ENCODE results near the gene DHRS2. TPM values are rescaled to one million over a fixed set of nuclear protein-coding genes. Genes with fewer than 3 reads are reported as not detected.

The DHRS2 gene
- total and polyA plus RNA-seq, 2 of the 13 experiments (the other 11 are each of a cell fraction or from before 2014, with no cell fraction given) = 1,621 to 3,021 TPM

GRCh38 chr14:23646648-23647549 lies 10.7 kb downstream of the DHRS2 start (continued):
- TF ChIP-seq HOXA9 (CRISPR knock-in tag; IDR thresholded peaks at IDR 0.05; ENCODE audit: borderline replicate concordance) (peak; percentile 73; the same call in 1 of the 2 replicates), ZC3H4 (CRISPR knock-in tag; IDR thresholded peaks at IDR 0.05; ENCODE audit: borderline replicate concordance) (peak; percentile 98), ZNF354B (CRISPR knock-in tag; IDR thresholded peaks at IDR 0.05) (no peak), RBAK (CRISPR knock-in tag; IDR thresholded peaks at IDR 0.05) (no peak), TOPORS (CRISPR knock-in tag; IDR thresholded peaks at IDR 0.05) (no peak), ZFP36L2 (CRISPR knock-in tag; IDR thresholded peaks at IDR 0.05) (no peak), HOXA5 (CRISPR knock-in tag; IDR thresholded peaks at IDR 0.05) (peak; percentile 73), ZNF121 (CRISPR knock-in tag; IDR thresholded peaks at IDR 0.05) (no peak), ZNF124 (CRISPR knock-in tag; IDR thresholded peaks at IDR 0.05) (no peak), TERF1 (CRISPR knock-in tag; IDR thresholded peaks at IDR 0.05) (peak; percentile 86), ZNF605 (CRISPR knock-in tag; IDR thresholded peaks at IDR 0.05) (peak; percentile 38; the same call in 1 of the 2 replicates), CREBL2 (CRISPR knock-in tag; IDR thresholded peaks at IDR 0.05; ENCODE audit: borderline replicate concordance) (no peak; the same call in 1 of the 2 replicates), CAMTA2 (CRISPR knock-in tag; IDR thresholded peaks at IDR 0.05; ENCODE audit: borderline replicate concordance) (0 out of 2 replicates have a peak, but pooled peaks have one; percentile 88), ZNF432 (CRISPR knock-in tag; IDR thresholded peaks at IDR 0.05; ENCODE audit: borderline replicate concordance) (no peak), JDP2 (CRISPR knock-in tag; IDR thresholded peaks at IDR 0.05; ENCODE audit: borderline replicate concordance) (no peak; the same call in 1 of the 2 replicates)
- TF ChIP-seq, protein P1, sequence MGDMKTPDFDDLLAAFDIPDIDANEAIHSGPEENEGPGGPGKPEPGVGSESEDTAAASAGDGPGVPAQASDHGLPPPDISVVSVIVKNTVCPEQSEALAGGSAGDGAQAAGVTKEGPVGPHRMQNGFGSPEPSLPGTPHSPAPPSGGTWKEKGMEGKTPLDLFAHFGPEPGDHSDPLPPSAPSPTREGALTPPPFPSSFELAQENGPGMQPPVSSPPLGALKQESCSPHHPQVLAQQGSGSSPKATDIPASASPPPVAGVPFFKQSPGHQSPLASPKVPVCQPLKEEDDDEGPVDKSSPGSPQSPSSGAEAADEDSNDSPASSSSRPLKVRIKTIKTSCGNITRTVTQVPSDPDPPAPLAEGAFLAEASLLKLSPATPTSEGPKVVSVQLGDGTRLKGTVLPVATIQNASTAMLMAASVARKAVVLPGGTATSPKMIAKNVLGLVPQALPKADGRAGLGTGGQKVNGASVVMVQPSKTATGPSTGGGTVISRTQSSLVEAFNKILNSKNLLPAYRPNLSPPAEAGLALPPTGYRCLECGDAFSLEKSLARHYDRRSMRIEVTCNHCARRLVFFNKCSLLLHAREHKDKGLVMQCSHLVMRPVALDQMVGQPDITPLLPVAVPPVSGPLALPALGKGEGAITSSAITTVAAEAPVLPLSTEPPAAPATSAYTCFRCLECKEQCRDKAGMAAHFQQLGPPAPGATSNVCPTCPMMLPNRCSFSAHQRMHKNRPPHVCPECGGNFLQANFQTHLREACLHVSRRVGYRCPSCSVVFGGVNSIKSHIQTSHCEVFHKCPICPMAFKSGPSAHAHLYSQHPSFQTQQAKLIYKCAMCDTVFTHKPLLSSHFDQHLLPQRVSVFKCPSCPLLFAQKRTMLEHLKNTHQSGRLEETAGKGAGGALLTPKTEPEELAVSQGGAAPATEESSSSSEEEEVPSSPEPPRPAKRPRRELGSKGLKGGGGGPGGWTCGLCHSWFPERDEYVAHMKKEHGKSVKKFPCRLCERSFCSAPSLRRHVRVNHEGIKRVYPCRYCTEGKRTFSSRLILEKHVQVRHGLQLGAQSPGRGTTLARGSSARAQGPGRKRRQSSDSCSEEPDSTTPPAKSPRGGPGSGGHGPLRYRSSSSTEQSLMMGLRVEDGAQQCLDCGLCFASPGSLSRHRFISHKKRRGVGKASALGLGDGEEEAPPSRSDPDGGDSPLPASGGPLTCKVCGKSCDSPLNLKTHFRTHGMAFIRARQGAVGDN (CRISPR knock-in tag; IDR thresholded peaks at IDR 0.05) = peak; percentile 44
- TF ChIP-seq, protein P2, sequence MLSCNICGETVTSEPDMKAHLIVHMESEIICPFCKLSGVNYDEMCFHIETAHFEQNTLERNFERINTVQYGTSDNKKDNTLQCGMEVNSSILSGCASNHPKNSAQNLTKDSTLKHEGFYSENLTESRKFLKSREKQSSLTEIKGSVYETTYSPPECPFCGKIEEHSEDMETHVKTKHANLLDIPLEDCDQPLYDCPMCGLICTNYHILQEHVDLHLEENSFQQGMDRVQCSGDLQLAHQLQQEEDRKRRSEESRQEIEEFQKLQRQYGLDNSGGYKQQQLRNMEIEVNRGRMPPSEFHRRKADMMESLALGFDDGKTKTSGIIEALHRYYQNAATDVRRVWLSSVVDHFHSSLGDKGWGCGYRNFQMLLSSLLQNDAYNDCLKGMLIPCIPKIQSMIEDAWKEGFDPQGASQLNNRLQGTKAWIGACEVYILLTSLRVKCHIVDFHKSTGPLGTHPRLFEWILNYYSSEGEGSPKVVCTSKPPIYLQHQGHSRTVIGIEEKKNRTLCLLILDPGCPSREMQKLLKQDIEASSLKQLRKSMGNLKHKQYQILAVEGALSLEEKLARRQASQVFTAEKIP (CRISPR knock-in tag; IDR thresholded peaks at IDR 0.05; ENCODE audit: borderline replicate concordance) = no peak
- TF ChIP-seq, protein P3, sequence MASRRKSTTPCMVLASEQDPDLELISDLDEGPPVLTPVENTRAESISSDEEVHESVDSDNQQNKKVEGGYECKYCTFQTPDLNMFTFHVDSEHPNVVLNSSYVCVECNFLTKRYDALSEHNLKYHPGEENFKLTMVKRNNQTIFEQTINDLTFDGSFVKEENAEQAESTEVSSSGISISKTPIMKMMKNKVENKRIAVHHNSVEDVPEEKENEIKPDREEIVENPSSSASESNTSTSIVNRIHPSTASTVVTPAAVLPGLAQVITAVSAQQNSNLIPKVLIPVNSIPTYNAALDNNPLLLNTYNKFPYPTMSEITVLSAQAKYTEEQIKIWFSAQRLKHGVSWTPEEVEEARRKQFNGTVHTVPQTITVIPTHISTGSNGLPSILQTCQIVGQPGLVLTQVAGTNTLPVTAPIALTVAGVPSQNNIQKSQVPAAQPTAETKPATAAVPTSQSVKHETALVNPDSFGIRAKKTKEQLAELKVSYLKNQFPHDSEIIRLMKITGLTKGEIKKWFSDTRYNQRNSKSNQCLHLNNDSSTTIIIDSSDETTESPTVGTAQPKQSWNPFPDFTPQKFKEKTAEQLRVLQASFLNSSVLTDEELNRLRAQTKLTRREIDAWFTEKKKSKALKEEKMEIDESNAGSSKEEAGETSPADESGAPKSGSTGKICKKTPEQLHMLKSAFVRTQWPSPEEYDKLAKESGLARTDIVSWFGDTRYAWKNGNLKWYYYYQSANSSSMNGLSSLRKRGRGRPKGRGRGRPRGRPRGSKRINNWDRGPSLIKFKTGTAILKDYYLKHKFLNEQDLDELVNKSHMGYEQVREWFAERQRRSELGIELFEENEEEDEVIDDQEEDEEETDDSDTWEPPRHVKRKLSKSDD (CRISPR knock-in tag; IDR thresholded peaks at IDR 0.05; ENCODE audit: low read depth) = peak; percentile 74

All from HepG2 (cell line).